T-helper 2 cell treated with Interferon-gamma antibody and Interleukin-4, amounts not matched to agents 100 ng/mL and 5 ng/mL, for 36 hours (primary cell): ENCODE measurements around the gene ZNF581. TPM values are rescaled to one million over a fixed set of nuclear protein-coding genes. Genes with fewer than 3 reads are reported as not detected.

Experiments used
- intact Hi-C: fragments of 100-400 bp; cut with micrococcal nuclease; formaldehyde crosslinking; loops from one replicate; pipeline ENCODE4 v1.15.1; 2023
- total RNA-seq: library from RNA; stranded (reverse); gene quantifications from 2 replicates; pipeline ENCODE4 v1.2.3, GENCODE V29; 2022

ZNF581 gene
- total RNA-seq, 1 donor from 2014 or later, result 21.0 TPM

GRCh38 chr19:55645512-55645881 is 2.0 kb downstream of the ZNF581 start:
- intact Hi-C loops, result no loop called here

DNA sequence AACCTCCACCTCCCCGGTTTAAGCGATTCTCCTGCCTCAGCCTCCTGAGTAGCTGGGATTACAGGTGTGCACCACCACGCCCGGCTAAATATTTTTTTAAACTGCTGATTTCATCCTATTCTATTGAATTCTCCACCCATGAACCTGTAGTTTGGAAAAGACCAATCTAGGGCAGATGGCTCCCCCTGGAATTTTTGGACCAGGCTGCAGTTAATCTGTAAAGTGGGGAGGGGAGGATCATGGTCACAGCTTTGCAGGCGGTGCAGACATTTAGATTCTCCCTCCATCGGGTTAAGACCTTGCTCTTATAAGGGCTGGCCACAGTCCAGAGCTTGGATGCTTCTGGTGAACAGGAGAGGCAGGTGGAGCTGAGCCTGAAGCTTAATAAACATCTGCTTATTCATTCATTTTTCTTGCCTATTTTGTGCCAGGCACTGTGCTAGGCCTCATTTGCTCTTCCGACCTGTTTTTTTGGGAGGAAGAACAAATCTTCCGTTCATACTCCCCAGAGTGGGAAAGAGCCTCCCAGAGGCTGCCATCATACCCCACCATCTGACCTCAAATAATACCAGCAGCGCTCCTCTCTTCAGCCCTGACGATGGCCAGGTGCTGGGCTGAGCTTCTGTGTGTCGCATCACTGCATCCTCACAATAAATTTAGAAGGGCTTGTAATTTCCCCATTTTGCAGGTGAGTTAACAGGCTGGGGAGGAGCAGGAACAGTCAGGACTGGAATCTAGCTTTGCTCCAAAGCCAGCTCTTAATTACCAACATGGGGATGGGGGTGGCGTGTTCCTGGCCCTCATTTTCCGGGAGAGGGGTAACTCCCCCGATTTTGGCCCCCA is 3.7 kb downstream of the ZNF581 start:
- intact Hi-C loops, result no loop called here

DNA sequence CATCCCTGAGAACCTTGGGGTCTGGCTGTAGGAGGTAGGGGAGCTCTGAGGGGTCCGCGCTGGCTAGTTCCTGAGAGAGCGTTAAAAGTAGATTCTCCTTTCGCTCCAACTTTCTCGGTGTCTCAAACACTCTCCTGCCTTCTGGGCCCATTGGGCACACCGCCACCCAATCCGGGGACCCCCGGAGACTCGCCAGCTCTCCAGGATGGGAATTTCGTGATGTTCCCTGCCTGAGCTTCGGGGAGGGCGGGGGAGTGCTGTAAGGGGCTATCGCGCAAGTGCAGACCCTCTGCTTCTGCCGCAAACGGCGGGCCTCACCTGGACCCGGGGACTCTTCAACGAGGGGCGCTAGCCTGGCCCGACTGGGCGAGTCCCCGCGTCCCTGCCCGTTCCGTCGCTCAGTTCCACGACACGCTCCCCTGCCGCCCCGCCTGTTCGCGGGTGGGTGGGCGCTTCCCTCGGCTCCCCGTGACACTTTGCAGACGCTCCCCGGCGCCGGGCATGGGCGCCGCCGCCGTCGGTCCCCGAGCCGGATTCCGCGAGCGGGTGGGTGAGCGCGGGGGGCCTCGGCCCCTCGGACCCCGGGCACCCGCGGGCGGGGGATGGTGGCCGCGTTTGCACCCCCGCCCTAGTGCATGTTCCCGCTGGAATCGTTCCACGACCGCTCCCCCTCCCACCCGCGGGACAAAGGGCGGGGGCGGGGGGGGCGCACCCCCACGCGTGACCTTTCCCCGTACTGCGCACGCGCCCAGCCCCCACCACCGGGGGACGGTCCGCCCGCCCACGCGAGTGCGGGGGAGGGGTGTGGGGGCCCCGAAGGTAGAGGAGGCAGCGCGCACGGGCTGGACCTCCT is 4.5 kb downstream of the ZNF581 start, which contains the start of gene CCDC106:
Gene CCDC106 (plus strand): TSS at position 481 of the 853 bp plus-strand sequence. CDS start 835 bp downstream, outside the sequence.
- intact Hi-C loops, result no loop called here

- intact Hi-C loops, result no loop called here
These were observed 5.3 kb downstream of the ZNF581 start for GRCh38 chr19:55648585-55649267.

DNA sequence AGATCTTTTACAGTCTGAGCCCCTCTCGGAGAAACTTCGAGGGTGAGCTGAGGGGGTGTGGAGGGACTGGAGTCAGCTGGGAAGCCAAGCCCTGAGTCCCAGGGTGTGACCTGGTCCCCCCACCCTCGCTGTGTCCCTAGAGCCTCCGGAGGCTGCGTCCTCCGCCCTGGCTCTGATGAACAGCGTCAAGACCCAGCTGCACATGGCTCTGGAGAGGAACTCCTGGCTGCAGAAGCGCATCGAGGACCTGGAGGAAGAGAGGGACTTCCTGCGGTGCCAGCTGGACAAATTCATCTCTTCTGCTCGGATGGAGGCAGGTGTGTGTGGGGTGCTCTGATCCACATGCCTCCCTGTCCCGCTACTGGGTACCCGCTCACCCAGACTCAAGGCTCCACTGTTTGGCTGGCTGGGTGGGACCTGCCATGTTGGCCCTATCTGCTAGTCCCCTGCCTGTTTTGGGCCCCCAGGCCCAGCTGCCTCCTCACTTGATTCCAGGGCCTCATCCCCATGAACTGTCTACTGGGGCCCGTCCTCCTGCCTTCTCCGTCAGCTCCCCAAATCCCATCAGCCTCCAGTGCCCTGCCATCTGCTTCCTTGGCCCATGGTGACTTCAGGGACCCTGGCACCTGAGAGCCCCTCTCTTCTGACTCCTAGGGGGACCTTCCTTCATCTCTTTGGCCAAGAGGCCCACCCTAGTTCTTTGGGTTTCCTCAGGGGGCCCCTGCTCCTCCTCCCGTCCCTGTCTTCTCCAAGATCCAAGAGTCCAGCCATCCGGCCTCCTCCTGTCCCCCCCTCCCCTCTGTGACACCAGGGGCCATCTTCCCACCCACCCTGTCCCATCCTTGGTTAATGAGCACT is 6.0 kb downstream of the ZNF581 start:
- intact Hi-C loops, result loop anchor here (5.0 to 10.0 kb wide), 2 partner anchors 665 to 1782 kb away; partner anchors contain the start of genes MYADM and ZSCAN5A

DNA sequence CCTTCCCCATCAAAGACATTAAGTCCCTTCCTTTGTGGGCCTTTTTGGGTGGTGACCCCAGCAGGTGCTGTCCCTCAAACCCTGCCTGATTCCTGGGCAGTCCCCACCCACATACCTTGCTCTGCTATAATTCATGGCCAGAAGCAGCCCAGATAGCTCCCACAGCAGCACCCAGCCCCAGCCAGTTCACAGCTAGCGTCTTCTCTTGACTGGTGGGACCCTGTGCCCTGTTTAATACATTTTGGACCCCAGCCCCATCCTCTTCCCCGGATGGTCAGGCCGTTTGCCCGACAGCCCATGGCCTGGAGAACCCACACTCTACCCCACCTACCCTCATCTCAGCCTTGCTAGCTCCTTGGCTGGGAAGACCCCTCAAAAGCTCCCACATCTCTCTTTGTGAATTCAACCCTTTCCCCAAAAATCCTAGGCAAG is 6.7 kb downstream of the ZNF581 start:
- intact Hi-C loops, result loop anchor here (5.0 to 10.0 kb wide), 2 partner anchors 665 to 1783 kb away; partner anchors contain the start of genes MYADM and ZSCAN5A

GRCh38 chr19:55650602-55651230 is 7.3 kb downstream of the ZNF581 start:
- intact Hi-C loops, result loop anchor here (5.0 to 10.0 kb wide), 2 partner anchors 664 to 1783 kb away; partner anchors contain the start of genes MYADM and ZSCAN5A

- intact Hi-C loops, result loop anchor here (5.0 to 10.0 kb wide), 2 partner anchors 664 to 1784 kb away; partner anchors contain the start of genes MYADM and ZSCAN5A
These were observed 7.8 kb downstream of the ZNF581 start for GRCh38 chr19:55651236-55651635.

DNA sequence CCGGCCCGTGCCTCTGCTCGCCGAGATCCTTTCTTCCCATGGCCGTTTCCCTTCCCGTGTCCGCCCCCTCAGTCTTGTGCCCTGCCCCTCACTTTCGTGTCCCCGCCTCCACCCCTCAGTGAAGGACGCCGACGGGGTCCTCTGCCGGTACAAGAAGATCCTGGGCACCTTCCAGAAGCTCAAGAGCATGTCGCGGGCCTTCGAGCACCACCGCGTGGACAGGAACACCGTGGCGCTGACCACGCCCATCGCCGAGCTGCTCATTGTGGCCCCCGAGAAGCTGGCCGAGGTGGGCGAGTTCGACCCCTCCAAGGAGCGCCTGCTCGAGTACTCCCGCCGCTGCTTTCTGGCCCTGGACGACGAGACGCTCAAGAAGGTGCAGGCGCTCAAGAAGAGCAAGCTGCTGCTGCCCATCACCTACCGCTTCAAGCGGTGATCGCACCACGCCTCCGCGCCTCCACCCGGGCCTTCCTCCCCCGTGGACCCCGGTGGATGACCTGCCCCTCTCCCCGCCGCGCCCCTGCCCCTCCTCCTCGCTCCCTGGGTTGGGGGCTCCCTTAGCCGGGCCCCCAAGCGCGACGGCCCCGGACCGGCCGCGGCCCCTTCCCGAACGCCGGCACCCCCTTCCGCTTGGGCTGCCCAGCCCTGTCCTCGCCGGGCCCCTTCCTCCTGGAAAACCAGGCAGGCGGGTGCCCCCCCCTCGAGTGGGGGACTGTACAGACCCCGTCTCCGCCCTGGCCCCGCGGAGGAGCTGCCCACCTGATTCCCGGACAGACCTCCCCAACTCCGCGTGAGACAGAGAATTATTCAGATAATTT is 9.1 kb downstream of the ZNF581 start:
- intact Hi-C loops, result loop anchor here (1.0 to 10.0 kb wide), 3 partner anchors 267 to 1785 kb away; partner anchors contain the start of genes MYADM, RPL28 and ZSCAN5A

DNA sequence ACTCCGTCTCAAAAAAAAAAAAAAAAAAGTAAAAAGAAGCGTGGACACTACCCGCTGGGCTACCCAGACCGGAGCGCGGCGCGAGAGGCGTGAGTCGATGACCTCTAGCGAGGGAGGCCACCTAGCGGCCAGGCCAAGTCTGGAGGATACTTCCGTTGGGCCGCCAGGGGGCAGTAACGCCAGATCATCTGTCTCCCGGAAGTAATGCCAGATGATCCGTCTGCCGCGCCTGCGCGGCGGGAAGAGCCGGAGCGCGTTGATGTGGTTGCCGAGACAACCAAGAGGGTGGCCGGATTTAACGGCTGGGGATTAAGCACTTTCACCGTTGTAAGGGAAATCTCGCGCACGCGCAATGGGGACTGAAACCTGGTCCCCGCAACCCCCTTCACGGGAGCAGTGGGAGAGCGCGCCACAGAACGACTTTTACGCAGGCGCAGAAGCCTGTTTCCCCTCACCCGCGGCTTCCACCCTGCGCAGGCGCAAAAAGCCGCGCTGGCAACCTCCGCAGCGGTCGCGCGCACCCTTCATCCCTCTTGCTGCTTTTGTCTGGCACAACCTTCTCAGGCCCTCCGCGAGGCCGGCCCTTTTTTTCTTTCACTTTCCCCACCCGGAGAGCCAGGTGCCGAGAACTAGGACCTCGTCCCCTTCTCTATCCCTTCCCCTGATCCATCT is 10.3 kb downstream of the ZNF581 start:
- intact Hi-C loops, result loop anchor here (1.0 to 10.0 kb wide), 11 partner anchors 10 to 1786 kb away; partner anchors contain the start of genes FIZ1, MYADM, PPP6R1 and RPL28

- intact Hi-C loops, result loop anchor here (1.0 to 10.0 kb wide), 10 partner anchors 11 to 1787 kb away; partner anchors contain the start of genes FIZ1, MYADM, PPP6R1 and ZNF444
These were observed 10.9 kb downstream of the ZNF581 start for GRCh38 chr19:55654323-55654867.

- intact Hi-C loops, result loop anchor here (1.0 to 10.0 kb wide), 11 partner anchors 12 to 1788 kb away; partner anchors contain the start of genes EPN1, FIZ1, MYADM and PPP6R1
These were observed 11.6 kb downstream of the ZNF581 start, which contains the start of gene U2AF2 for GRCh38 chr19:55654868-55655647. Gene U2AF2, plus strand, starts transcription at chr19:55655035. Its CDS starts 70 bp downstream, at chr19:55655105.

DNA sequence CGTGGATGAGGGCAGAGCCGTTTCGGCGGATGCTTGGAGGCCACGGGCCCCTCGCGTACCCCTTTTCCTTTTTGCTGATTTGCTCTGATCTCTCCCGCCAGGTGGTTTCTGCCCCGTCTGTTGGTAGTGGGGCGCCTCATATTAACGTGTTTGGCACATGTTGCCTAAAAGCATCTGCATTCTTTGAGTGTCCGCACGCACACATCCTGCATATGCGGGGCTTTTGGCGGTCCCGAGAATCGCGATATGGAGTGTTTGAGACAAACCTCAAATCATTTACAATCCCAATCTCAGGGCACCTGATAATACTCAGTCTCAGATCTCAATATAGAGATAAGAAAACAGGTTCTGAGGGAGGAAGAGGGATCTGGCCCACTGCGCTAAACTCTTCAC is 12.2 kb downstream of the ZNF581 start:
- intact Hi-C loops, result loop anchor here (1.0 to 10.0 kb wide), 3 partner anchors 20 to 659 kb away; partner anchors contain the start of genes EPN1 and ZSCAN5A

GRCh38 chr19:55656552-55656951 is 13.1 kb downstream of the ZNF581 start:
- intact Hi-C loops, result loop anchor here (10.0 kb wide), 1 partner anchor 658 kb away; the partner anchor contains the start of gene ZSCAN5A

DNA sequence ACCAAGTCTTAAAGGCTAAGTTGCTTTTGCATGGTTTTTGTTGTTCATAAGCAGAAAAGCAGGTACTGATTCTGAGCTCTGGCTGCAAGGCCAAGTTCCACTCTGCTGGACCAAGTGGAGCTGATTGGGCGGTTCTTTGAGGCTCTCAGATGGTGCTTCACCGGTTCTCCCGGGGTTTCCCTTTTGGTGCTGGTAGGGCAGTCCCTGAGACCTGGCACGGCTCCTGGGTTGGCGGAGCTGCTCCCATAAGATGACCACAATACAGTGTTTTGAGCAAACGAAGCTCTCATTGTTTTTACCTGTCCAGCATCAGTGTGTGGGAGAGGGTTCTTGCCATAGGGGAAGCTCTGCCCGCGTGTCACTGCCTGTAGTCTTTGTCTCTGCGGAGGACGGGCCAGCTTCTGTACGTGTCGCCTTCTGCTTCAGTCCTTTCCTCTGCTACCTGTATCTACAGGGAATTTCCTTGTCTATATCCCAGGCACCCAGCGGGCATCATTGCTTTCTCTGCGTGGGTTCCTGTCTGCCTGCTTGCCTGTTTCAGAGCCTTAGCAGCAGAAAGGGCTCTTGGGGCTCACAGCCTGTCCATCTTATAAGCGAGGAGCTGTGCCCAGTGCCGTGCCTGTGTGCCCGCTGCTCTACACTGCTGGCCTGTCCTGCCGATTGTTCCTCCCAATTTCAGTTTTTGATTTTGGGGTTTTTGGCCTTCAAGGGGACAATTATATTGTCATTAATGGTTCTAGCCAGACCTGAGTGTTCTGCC is 13.7 kb downstream of the ZNF581 start:
- intact Hi-C loops, result loop anchor here (10.0 kb wide), 1 partner anchor 658 kb away; the partner anchor contains the start of gene ZSCAN5A
